ENCODE results near the gene THBS3. TPM values are rescaled to one million over a fixed set of nuclear protein-coding genes. Genes with fewer than 3 reads are reported as not detected.
"Not testable (repeated sequence)": the region's sequence is repeated elsewhere in the genome, so short reads cannot be mapped to it uniquely, and the experiment has no call there.

THBS3 gene
- 39.6 TPM for polyA plus RNA-seq (ENCODE audit: insufficient read length)

- peak; percentile 75 for DNase-seq
Measured at GRCh38 chr1:155207806-155208540, at the start of gene THBS3. Gene THBS3, minus strand, starts transcription at chr1:155207897. Its CDS starts 21 bp downstream, at chr1:155207876.

GRCh38 chr1:155256058-155256852 is 48.6 kb upstream of the THBS3 start:
- DNase-seq, result no peak

GRCh38 chr1:155255243-155256007 is 47.7 kb upstream of the THBS3 start, which contains the start of gene ENTREP3:
Gene ENTREP3, minus strand, starts transcription at chr1:155255483. Its CDS starts 606 bp downstream, at chr1:155254877.
- peak; percentile 92 for DNase-seq

GRCh38 chr1:155254714-155255242 is 47.1 kb upstream of the THBS3 start:
- no peak for DNase-seq

- no peak for DNase-seq
Measured at GRCh38 chr1:155254228-155254713, 46.6 kb upstream of the THBS3 start.

GRCh38 chr1:155253797-155254196 is 46.1 kb upstream of the THBS3 start:
- DNase-seq, result no peak

- no peak for DNase-seq
Measured at GRCh38 chr1:155253208-155253607, 45.5 kb upstream of the THBS3 start.

GRCh38 chr1:155251566-155251965 is 43.9 kb upstream of the THBS3 start:
- DNase-seq, result no peak

- peak; percentile 89 for DNase-seq
Measured at GRCh38 chr1:155250633-155251449, 43.1 kb upstream of the THBS3 start.

- DNase-seq, result no peak
Measured at GRCh38 chr1:155250246-155250632, 42.5 kb upstream of the THBS3 start.

GRCh38 chr1:155247667-155248553 is 40.2 kb upstream of the THBS3 start:
- DNase-seq, result no peak

GRCh38 chr1:155246796-155247195 is 39.1 kb upstream of the THBS3 start:
- DNase-seq, result not testable (repeated sequence)

- DNase-seq, result no peak
Measured at GRCh38 chr1:155245163-155245524, 37.4 kb upstream of the THBS3 start.

GRCh38 chr1:155244368-155245162 is 36.9 kb upstream of the THBS3 start:
- DNase-seq, result peak; percentile 98

- DNase-seq, result no peak
Measured at GRCh38 chr1:155242805-155243358, 35.2 kb upstream of the THBS3 start.

- DNase-seq, result no peak
Measured at GRCh38 chr1:155241841-155242264, 34.2 kb upstream of the THBS3 start.

- peak; percentile 74 for DNase-seq
Measured at GRCh38 chr1:155241069-155241679, 33.5 kb upstream of the THBS3 start.

- no peak for DNase-seq
Measured at GRCh38 chr1:155236451-155236850, 28.8 kb upstream of the THBS3 start.

GRCh38 chr1:155235375-155235774 is 27.7 kb upstream of the THBS3 start:
- DNase-seq, result not testable (repeated sequence)

All from hindlimb muscle (tissue), 1 donor.